Sigmoid colon (tissue), 4 donors: Measurements from ENCODE around the gene LDB2.

ENCODE experiments used
- CTCF ChIP-seq, 4 experiments: fragments of 450-650 bp in 3 of 4; fragments of 200-600 bp in 1 of 4; IDR thresholded peaks; one replicate each; pipeline ENCODE4 v1.5.1; 2016 to 2019; ENCODE audit warnings: antibody characterized with exemption in 4 of 4, mild to moderate bottlenecking in 3 of 4, moderate library complexity in 2 of 4
- POLR2A ChIP-seq, 2 donors: fragments of 450-650 bp; IDR thresholded peaks; one replicate each; pipeline ENCODE4 v1.6.1; 2016; ENCODE audit warnings: antibody characterized with exemption in 2 of 2, mild to moderate bottlenecking in 2 of 2, moderate library complexity in 2 of 2
- POLR2AphosphoS5 ChIP-seq, 4 donors: sonication (generic); formaldehyde crosslinking; IDR thresholded peaks; one replicate each; pipeline ENCODE4 v1.6.1; 2017; ENCODE audit warnings: antibody characterized with exemption in 4 of 4

GRCh38 chr4:16875487-16875886 lies 23.0 kb downstream of the LDB2 start:
- TF ChIP-seq CTCF (IDR thresholded peaks at IDR 0.05) = no peak
- no peak for TF ChIP-seq POLR2A (IDR thresholded peaks at IDR 0.05)
- TF ChIP-seq POLR2AphosphoS5 (IDR thresholded peaks at IDR 0.05) = no peak
